GM12874 (cell line): ENCODE measurements around the gene FAM13B.

Experiments used
- CTCF ChIP-seq: IDR thresholded peaks from 2 replicates; pipeline ENCODE4 v1.5.1; 2011; ENCODE audit warnings: low read depth, mild to moderate bottlenecking, control low read depth, low read length, moderate library complexity; ENCODE audit not compliant: insufficient read depth

The FAM13B gene

GRCh38 chr5:138064526-138064925, 31.6 kb upstream of the FAM13B start:
- TF ChIP-seq CTCF, result no peak

GRCh38 chr5:138054847-138055558, 22.1 kb upstream of the FAM13B start:
- no peak for TF ChIP-seq CTCF

- no peak for TF ChIP-seq CTCF
These were observed 21.3 kb upstream of the FAM13B start for GRCh38 chr5:138054206-138054605.

GRCh38 chr5:138053554-138053953, 20.7 kb upstream of the FAM13B start:
- no peak for TF ChIP-seq CTCF

- TF ChIP-seq CTCF, result no peak
These were observed 18.8 kb upstream of the FAM13B start for GRCh38 chr5:138051441-138052296.

- no peak for TF ChIP-seq CTCF
These were observed 5.9 kb upstream of the FAM13B start for GRCh38 chr5:138038826-138039225.

GRCh38 chr5:138037907-138038633, 5.2 kb upstream of the FAM13B start:
- no peak for TF ChIP-seq CTCF
